RWPE2 (cell line): ENCODE data around the gene APP.

Source experiments
- ATAC-seq: fragments of 200-7000 bp; cut with Tn5 transposase; 3 replicates; pipeline ENCODE4 v1.9.1; 2021; ENCODE audit warnings: low read depth
- DNase-seq: peaks from one replicate; pipeline ENCODE4 v3.0.0-alpha.2; 2020; ENCODE audit warnings: low spot score
- H3K27ac ChIP-seq: fragments of 450-650 bp; 2 replicates; pipeline ENCODE4 v1.5.1; 2017; ENCODE audit warnings: mild to moderate bottlenecking; ENCODE audit not compliant: poor library complexity, severe bottlenecking
- H3K27me3 ChIP-seq: fragments of 250-450 bp; sonication (Bioruptor Pico); 2 replicates; pipeline ENCODE4 v1.5.1; 2021; ENCODE audit warnings: mild to moderate bottlenecking, moderate library complexity; ENCODE audit not compliant: insufficient read depth, poor library complexity, severe bottlenecking
- H3K36me3 ChIP-seq: fragments of 250-450 bp; sonication (Bioruptor Pico); 2 replicates; pipeline ENCODE4 v1.5.1; 2020; ENCODE audit warnings: low read depth, mild to moderate bottlenecking, moderate library complexity
- H3K4me1 ChIP-seq: fragments of 250-450 bp; sonication (Bioruptor Pico); 2 replicates; pipeline ENCODE4 v1.5.1; 2021; ENCODE audit warnings: mild to moderate bottlenecking, moderate library complexity; ENCODE audit not compliant: insufficient read depth, poor library complexity, severe bottlenecking
- H3K4me3 ChIP-seq: fragments of 250-450 bp; sonication (Bioruptor Pico); 2 replicates; pipeline ENCODE4 v1.5.1; 2021; ENCODE audit warnings: mild to moderate bottlenecking, moderate library complexity; ENCODE audit not compliant: severe bottlenecking
- H3K9me3 ChIP-seq: fragments of 250-450 bp; sonication (Bioruptor Pico); 2 replicates; pipeline ENCODE4 v1.5.1; 2021; ENCODE audit warnings: mild to moderate bottlenecking, moderate library complexity; ENCODE audit not compliant: severe bottlenecking
- TF ChIP-seq, protein P1 (sequence below): fragments of 450-650 bp; IDR thresholded peaks from one replicate; pipeline ENCODE4 v1.5.1; 2017; ENCODE audit warnings: mild to moderate bottlenecking, moderate library complexity; ENCODE audit not compliant: poor library complexity, severe bottlenecking

APP gene

DNA sequence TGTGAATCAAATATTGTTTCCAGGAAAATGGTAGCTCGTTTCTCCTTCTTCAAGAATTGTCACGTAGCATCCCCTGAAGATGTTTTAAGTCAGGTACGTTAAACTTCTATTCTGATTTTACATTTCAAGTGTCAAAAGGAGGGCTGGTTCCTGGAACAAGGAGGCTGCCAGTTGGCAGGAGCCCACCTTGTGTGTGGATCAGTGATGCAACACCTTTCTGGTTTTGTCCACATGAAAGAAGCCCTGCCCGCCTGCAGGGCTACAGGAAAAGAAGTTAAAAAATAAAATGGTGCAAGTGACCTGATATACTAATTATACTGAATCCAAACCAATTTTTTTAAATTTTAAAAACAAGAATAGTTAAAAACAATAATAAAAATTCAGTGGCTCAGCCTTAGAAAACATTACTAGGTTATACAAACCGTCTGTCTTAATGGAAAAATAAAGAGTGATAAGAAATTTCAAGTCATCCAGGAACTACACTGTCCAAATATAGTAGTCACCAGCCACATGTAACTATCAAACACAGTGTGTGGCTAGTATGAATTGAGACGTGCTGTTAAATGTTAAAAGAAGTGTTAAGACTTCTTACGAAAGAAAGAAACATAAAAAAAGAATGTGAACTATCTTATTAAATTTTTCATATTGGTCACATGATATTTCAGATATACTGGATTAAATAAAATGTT, 123.1 kb downstream of the APP start:
- TF ChIP-seq, protein P1, sequence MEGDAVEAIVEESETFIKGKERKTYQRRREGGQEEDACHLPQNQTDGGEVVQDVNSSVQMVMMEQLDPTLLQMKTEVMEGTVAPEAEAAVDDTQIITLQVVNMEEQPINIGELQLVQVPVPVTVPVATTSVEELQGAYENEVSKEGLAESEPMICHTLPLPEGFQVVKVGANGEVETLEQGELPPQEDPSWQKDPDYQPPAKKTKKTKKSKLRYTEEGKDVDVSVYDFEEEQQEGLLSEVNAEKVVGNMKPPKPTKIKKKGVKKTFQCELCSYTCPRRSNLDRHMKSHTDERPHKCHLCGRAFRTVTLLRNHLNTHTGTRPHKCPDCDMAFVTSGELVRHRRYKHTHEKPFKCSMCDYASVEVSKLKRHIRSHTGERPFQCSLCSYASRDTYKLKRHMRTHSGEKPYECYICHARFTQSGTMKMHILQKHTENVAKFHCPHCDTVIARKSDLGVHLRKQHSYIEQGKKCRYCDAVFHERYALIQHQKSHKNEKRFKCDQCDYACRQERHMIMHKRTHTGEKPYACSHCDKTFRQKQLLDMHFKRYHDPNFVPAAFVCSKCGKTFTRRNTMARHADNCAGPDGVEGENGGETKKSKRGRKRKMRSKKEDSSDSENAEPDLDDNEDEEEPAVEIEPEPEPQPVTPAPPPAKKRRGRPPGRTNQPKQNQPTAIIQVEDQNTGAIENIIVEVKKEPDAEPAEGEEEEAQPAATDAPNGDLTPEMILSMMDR, result no peak
- no peaks in the 10 kb centered on the region for H3K9me3 ChIP-seq
- peaks cover 2% of the 10 kb centered on the region for H3K4me1 ChIP-seq
- H3K27ac ChIP-seq, result no peak overlapping the region
- peaks cover 85% of the 10 kb centered on the region for H3K36me3 ChIP-seq
- H3K4me3 ChIP-seq, result no peak overlapping the region
- ATAC-seq (no peak), DNase-seq (no peak)
- H3K27me3 ChIP-seq, result no peaks in the 10 kb centered on the region

DNA sequence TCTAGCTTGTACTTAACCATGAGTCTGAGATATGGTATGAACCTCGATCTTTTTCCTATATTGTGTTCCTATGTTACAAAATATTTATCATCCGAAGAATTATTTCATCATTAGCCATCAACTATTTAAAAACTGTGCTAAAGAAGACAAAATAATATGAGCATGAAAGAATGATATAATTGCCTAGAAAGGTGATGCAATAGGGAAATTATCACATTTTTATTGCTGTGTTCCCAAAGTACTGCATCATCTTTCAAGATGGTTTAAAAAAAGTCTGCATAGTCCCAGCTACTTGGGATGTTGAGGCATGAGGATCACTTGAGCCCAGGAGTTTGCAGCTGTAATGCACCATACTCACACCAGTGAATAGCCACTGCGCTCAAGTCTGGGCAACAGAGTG, 126.7 kb downstream of the APP start:
- DNase-seq (no peak), ATAC-seq (no peak)
- H3K4me3 ChIP-seq, result no peak overlapping the region
- TF ChIP-seq, protein P1, result no peak
- H3K27ac ChIP-seq, result no peak overlapping the region
- peaks cover 71% of the 10 kb centered on the region for H3K36me3 ChIP-seq
- no peaks in the 10 kb centered on the region for H3K9me3 ChIP-seq
- H3K27me3 ChIP-seq, result no peaks in the 10 kb centered on the region
- peaks cover 13% of the 10 kb centered on the region for H3K4me1 ChIP-seq

DNA sequence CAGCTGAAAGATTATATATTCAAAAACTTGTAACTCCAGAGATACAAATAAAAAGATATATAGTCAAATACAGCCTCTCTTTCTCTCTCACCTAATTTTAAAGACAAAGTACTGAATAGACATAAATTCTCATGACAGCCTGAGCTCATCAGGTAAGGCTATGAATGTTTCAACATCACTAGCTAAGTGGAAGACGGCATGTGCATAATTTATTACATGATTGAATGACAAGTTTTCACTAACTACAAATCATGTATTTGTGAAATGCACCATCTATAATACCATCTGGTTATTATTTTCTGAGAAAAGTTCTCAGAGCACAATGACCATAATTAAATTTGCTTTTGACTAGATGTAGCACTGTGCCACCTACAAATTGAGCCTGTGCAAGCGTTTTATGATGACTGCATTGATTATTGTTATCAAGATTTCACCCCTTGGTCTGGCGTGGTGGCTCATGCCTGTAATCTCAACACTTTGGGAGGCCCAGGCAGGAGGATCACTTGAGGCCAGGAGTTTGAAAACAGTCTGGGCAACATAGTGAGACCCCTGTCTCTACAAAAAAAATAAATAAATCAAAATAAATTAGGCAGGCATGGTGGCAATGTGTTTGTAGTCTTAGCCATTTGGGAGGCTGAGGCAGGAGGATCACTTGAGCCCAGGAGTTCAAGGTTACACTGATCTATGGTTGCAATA, 128.2 kb downstream of the APP start:
- peaks cover 13% of the 10 kb centered on the region for H3K4me1 ChIP-seq
- H3K4me3 ChIP-seq, result no peak overlapping the region
- H3K9me3 ChIP-seq, result no peaks in the 10 kb centered on the region
- TF ChIP-seq, protein P1, result no peak
- H3K27me3 ChIP-seq, result no peaks in the 10 kb centered on the region
- ATAC-seq, result peak; percentile 50
- H3K36me3 ChIP-seq, result peaks cover 59% of the 10 kb centered on the region
- DNase-seq, result no peak
- H3K27ac ChIP-seq, result peak overlapping the region; percentile 11

DNA sequence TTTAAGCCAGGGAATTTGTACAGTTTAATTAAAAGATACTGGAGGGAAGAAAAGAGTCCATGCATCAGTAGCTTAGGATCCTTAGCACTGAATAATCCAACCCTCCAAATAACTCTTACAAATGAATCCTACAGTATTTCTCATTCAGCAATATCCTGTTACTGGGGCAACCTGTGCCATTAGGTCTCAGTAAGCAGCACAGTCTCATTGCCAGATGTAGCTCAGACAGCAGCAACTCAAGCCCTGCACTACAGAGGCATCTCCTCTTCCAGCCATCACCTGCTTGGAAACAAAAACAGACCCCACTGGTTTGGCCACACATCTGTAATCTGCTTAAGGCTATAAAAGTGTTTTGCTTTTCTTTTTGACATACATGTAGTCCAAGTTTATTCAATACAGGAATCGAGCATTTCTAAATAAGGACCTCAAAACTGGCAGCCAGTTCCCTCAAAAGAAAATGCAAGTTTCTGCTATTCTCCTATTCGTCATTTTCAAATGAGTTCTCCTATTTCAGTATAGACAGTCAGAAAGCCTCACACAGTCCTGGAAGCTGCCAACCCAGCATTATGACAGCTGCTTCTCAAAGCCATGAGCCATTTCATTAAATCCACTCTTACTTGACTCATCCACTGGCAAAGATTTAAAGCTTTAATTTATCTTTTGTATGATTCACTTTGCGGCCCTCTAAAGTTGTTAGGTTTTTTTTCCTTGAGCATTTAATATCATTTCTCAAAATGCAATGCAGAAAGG, 129.0 kb downstream of the APP start:
- Histone ChIP-seq H3K27ac (peak overlapping the region; percentile 11), H3K4me3 (no peak overlapping the region), H3K36me3 (peaks cover 54% of the 10 kb centered on the region), H3K9me3 (no peaks in the 10 kb centered on the region), H3K4me1 (peaks cover 13% of the 10 kb centered on the region), H3K27me3 (no peaks in the 10 kb centered on the region)
- DNase-seq (no peak), ATAC-seq (peak; percentile 95)
- TF ChIP-seq, protein P1, result no peak
